Tibial artery (tissue), 4 donors: ENCODE results near the gene FXYD6.
A peak's percentile ranks its signal among the peaks of the same experiment; 100 is the strongest.

Experiments
- DNase-seq, 2 donors: peaks; one replicate each; pipeline ENCODE4 v3.0.0-alpha.2; 2019
- H3K27ac ChIP-seq, 2 donors: fragments of 200-600 bp; sonication (generic) in 1 of 2; 1 replicate in 1 of 2; 2 replicates in 1 of 2; pipeline ENCODE4 v1.5.1; 2018 to 2019; ENCODE audit warnings: mild to moderate bottlenecking in 1 of 2
- H3K27me3 ChIP-seq, 2 donors: fragments of 200-600 bp; sonication (generic) in 1 of 2; one replicate each; pipeline versions ENCODE4 v1.5.1 to v1.6.0; 2016 to 2019
- H3K36me3 ChIP-seq, 3 donors: fragments of 200-600 bp; sonication (generic) in 2 of 3; one replicate each; pipeline ENCODE4 v1.5.1; 2016 to 2019; ENCODE audit warnings: mild to moderate bottlenecking in 2 of 3
- H3K4me1 ChIP-seq, 4 donors: fragments of 200-600 bp; sonication (generic) in 2 of 4; 1 replicate in 3 of 4; 2 replicates in 1 of 4; pipeline ENCODE4 v1.5.1; 2016 to 2019
- H3K4me3 ChIP-seq, 2 donors: fragments of 200-600 bp; sonication (generic) in 1 of 2; 1 replicate in 1 of 2; 2 replicates in 1 of 2; pipeline ENCODE4 v1.5.1; 2018 to 2019; ENCODE audit warnings: mild to moderate bottlenecking in 2 of 2
- H3K9me3 ChIP-seq, 3 donors: fragments of 200-600 bp; sonication (generic) in 1 of 3; one replicate each; pipeline ENCODE4 v1.5.1; 2016 to 2019
- intact Hi-C: fragments of 100-400 bp; cut with DNase I; formaldehyde crosslinking; loops from one replicate; pipeline ENCODE4 v1.15.0; 2023; ENCODE audit warnings: low total_unique reads
- TF ChIP-seq, protein P1 (sequence below), 2 experiments: fragments of 200-600 bp in 1 of 2; fragments of 450-650 bp in 1 of 2; IDR thresholded peaks; one replicate each; pipeline ENCODE4 v1.5.1; 2017 to 2019; ENCODE audit warnings: antibody characterized with exemption in 2 of 2, mild to moderate bottlenecking in 1 of 2, moderate library complexity in 1 of 2

FXYD6 gene

DNA sequence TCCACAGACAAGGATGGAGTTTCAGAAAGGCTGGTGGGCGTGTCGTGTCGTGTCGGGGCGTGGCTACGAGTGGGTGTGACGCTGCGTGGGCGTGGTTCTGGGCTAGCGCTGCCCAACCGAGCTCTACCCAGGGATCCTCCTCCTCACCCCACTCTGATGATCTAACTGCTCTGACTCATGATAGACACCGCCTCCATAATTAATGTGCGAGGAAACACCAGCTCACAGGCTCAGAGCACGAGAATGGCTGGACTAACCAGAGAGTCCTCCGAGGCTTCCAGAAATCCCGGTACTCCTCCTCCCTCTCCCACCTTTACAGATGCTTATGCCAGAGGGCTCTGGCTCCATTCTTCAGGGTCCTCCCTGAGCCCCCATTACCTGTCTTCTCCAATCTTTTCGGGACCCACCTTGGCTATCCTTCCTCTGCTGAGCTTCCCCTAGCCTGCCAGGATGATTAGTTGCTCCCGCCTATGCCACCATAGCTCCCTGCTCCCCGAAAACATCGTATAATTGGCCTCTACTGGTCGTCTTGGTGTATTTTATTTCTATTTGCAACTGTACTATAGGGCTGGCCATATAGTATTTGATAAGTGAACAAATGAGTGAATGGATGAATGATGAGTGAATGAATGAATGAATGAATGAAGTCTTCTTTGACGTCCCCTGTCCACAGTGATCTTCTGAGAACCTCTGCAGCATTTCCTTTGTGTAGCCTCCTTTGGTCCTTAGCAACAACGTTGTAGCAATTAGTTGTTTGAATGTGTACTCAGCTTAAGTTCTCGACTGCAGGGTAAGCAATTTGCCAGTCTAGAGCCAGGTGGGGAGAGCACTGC, 31.0 kb upstream of the FXYD6 start:
- H3K4me1 ChIP-seq, result peaks cover 0 to 8% (median 0%) of the 10 kb centered on the region in 4 donors
- intact Hi-C loops, result no loop called here
- no peak overlapping the region for H3K27ac ChIP-seq
- peak; percentile 77 to 82 for DNase-seq
- H3K36me3 ChIP-seq, result no peaks in the 10 kb centered on the region
- no peak overlapping the region for H3K4me3 ChIP-seq
- H3K9me3 ChIP-seq, result no peaks in the 10 kb centered on the region
- H3K27me3 ChIP-seq, result peaks cover 0 to 8% of the 10 kb centered on the region in 2 donors
- TF ChIP-seq, protein P1, sequence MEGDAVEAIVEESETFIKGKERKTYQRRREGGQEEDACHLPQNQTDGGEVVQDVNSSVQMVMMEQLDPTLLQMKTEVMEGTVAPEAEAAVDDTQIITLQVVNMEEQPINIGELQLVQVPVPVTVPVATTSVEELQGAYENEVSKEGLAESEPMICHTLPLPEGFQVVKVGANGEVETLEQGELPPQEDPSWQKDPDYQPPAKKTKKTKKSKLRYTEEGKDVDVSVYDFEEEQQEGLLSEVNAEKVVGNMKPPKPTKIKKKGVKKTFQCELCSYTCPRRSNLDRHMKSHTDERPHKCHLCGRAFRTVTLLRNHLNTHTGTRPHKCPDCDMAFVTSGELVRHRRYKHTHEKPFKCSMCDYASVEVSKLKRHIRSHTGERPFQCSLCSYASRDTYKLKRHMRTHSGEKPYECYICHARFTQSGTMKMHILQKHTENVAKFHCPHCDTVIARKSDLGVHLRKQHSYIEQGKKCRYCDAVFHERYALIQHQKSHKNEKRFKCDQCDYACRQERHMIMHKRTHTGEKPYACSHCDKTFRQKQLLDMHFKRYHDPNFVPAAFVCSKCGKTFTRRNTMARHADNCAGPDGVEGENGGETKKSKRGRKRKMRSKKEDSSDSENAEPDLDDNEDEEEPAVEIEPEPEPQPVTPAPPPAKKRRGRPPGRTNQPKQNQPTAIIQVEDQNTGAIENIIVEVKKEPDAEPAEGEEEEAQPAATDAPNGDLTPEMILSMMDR (IDR thresholded peaks at IDR 0.05), result no peak

DNA sequence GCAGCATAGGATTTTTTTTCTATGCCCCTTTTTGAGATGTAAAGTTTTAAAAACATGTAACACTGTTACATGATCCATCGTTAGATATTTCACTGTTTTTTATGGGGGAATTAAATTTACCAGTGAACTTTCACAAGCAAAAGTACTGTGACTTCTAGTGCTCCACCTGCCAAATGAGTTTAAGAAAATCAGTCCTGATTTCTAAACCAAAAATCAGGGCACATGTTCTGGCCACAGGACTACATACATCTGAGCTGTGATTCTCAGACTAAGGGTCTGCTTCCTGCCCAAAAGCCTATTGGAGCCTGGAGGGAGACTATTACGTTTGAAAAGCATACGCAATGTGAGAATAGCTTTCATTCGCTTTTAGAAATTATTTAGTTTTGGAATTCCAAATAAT, 30.3 kb upstream of the FXYD6 start:
- DNase-seq, result no peak
- TF ChIP-seq, protein P1 (IDR thresholded peaks at IDR 0.05), result no peak
- intact Hi-C loops, result no loop called here
- Histone ChIP-seq H3K4me3 (no peak overlapping the region), H3K27me3 (peaks cover 0 to 8% of the 10 kb centered on the region in 2 donors), H3K4me1 (peaks cover 0 to 8% (median 0%) of the 10 kb centered on the region in 4 donors), H3K27ac (no peak overlapping the region), H3K36me3 (no peaks in the 10 kb centered on the region), H3K9me3 (no peaks in the 10 kb centered on the region)

DNA sequence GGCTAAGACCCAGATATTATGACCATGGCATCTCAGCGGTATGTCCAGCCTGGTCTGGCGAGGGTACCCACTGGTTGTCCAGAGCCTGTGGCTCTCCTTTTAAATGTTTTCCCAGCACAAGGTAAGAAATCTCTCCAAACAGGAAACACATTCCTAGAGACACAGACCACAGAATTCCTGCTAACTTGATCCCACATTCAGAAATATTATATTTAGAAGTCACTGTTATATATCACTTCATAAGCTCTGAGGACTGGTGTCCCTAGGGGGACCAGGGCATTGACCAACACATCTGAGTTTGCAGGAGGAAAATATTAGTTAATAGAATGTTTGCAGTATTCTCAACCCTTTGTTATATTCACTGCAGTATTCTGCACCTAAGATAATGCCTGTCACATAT, 29.7 kb upstream of the FXYD6 start:
- Histone ChIP-seq H3K4me1 (peaks cover 0 to 8% (median 0%) of the 10 kb centered on the region in 4 donors), H3K27ac (no peak overlapping the region), H3K9me3 (no peaks in the 10 kb centered on the region), H3K27me3 (peaks cover 0 to 6% of the 10 kb centered on the region in 2 donors), H3K4me3 (no peak overlapping the region), H3K36me3 (no peaks in the 10 kb centered on the region)
- DNase-seq, result no peak
- intact Hi-C loops, result no loop called here
- TF ChIP-seq, protein P1 (IDR thresholded peaks at IDR 0.05), result no peak

DNA sequence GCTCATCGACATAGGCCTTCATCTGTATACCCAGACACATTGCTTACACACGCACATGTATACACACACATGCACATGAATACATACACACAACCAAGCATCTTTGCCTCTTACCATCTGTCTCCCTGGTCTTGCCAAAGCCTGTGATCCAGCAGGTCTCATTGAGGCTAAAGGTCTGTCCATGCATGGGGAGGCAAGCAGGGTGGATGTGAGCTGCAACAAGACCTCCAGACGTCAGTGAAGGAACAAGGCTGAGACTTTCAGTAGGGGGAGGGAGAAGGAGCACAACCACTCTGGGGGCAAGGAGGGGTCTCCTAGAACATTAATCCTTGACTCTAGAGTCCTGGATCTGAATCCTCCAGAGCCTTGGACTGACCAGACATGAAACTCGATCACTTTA, 29.1 kb upstream of the FXYD6 start:
- H3K27me3 ChIP-seq, result peaks cover 0 to 10% of the 10 kb centered on the region in 2 donors
- H3K4me1 ChIP-seq, result peaks cover 0 to 8% (median 0%) of the 10 kb centered on the region in 4 donors
- no peaks in the 10 kb centered on the region for H3K9me3 ChIP-seq
- DNase-seq, result no peak
- H3K4me3 ChIP-seq, result no peak overlapping the region
- TF ChIP-seq, protein P1 (IDR thresholded peaks at IDR 0.05), result no peak
- intact Hi-C loops, result no loop called here
- H3K36me3 ChIP-seq, result no peaks in the 10 kb centered on the region
- H3K27ac ChIP-seq, result no peak overlapping the region

DNA sequence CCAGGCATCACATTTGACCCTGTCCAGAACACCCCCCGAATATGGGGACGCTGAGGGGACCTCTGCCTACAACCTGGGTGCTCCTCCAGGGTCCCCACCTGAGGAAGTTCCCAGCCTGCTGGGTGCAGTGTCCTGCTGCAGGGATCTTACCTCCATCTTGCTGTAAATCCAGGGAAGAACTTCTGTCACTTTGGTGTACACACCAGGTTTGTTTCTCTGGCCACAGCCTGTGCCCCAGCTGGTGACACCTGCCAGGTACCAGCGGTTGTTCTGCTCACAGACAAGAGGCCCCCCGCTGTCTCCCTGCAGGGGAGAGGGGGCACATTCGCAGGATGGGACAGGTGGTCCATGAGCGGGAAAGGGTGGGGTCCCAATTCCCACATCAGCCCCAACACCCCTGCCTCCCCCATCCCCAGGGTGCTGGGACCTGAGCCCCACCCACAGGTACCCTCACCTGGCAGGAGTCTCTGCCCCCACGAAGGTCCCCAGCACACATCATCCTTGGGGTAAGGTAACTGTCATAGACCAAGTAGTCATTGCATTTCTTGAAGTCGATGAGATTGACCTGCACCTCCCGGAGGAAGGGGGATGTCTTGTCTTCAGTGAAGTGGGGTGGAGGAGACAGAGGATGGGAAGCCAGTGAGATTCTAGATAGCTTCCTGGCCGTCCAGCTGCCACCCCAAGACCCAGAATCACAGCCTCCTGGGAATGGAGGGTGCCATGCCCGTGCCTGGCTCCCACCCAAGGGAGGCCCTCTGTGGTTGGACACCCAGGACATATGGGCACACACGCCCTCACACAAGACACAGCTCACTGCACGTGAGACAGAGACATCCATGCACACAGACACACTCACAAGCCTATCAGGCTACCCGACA, 27.3 kb upstream of the FXYD6 start:
- Histone ChIP-seq H3K36me3 (no peaks in the 10 kb centered on the region), H3K9me3 (no peaks in the 10 kb centered on the region), H3K4me1 (peaks cover 0 to 8% (median 0%) of the 10 kb centered on the region in 4 donors), H3K27ac (no peak overlapping the region), H3K4me3 (no peak overlapping the region), H3K27me3 (peaks cover 0 to 10% of the 10 kb centered on the region in 2 donors)
- peak in 1 of 2 donors; percentile 45 for DNase-seq
- intact Hi-C loops, result no loop called here
- TF ChIP-seq, protein P1 (IDR thresholded peaks at IDR 0.05), result no peak
